ENCODE data around the gene KRT7. TPM values are rescaled to one million over a fixed set of nuclear protein-coding genes. Genes with fewer than 3 reads are reported as not detected.

Gene KRT7
- total and polyA plus RNA-seq, 2 donors (not counting 1 experiment from before 2014, with no cell fraction given): not detected

- H3K4me3 Mint-ChIP-seq: no peak overlapping the region
- no peaks in the 10 kb centered on the region for H3K36me3 ChIP-seq (replicated peaks in 1 of 2; ENCODE audit: control extremely low read depth in 1 of 2, control insufficient read depth in 1 of 2, extremely low read depth in 1 of 2, insufficient read depth in 2 of 2, low read length in 1 of 2)
- no peak overlapping the region for H3K4me2 ChIP-seq (replicated peaks; ENCODE audit: low read depth, low read length, poor library complexity, severe bottlenecking)
Observed at GRCh38 chr12:52228366-52228765, 4.7 kb upstream of the KRT7 start.

DNA sequence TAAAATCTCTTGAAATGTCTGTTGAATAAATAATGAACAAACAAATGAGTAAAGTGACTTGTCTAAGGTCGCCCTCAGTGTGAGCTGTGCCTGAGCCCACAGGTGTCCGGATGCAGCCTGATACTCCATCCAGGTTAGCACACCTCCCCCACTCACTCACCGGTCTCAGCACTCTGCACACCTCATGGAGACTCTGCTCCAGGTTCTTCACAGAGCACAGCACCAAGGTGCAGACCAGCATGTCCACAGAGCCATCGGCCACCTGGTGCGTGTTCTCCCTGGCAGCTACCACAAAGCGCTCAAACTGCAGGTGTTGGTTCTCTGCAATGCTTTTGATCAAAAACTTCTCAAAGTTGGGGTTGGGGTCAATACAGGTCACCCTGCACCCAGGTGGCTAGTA lies 4.1 kb upstream of the KRT7 start:
- H2AFZ ChIP-seq (ENCODE audit: insufficient read depth, low read depth, low read length, poor library complexity, severe bottlenecking): no peak overlapping the region
- ChIA-PET POLR2A (no interaction called here), CTCF (no interaction called here)
- peaks cover 49% of the 10 kb centered on the region for H3K27me3 Mint-ChIP-seq
- ATAC-seq (ENCODE audit: low read depth): no peak
- no peaks in the 10 kb centered on the region for H3K4me1 Mint-ChIP-seq
- no peak overlapping the region for H3K27ac Mint-ChIP-seq
- no peak for TF ChIP-seq EZH2 (IDR thresholded peaks at IDR 0.05; ENCODE audit: borderline replicate concordance, insufficient read depth, low read depth, low read length, poor library complexity, severe bottlenecking)
- no peak for TF ChIP-seq CTCF (IDR thresholded peaks at IDR 0.05)
- H3K4me2 ChIP-seq (replicated peaks; ENCODE audit: low read depth, low read length, poor library complexity, severe bottlenecking): no peak overlapping the region
- no peak overlapping the region for H3K27ac ChIP-seq (ENCODE audit: low read length in 2 of 2)
- H3K9me3 Mint-ChIP-seq (ENCODE audit: insufficient read depth): no peaks in the 10 kb centered on the region
- H3K79me2 ChIP-seq (ENCODE audit: control insufficient read depth, insufficient read depth, low read length): no peaks in the 10 kb centered on the region
- H3K9ac ChIP-seq (ENCODE audit: low read length): no peak overlapping the region
- H3K4me3 ChIP-seq (ENCODE audit: control extremely low read depth in 1 of 5, extremely low read depth in 1 of 5, insufficient read depth in 1 of 5, low read depth in 2 of 5, low read length in 4 of 5): no peak overlapping the region
- no peaks in the 10 kb centered on the region for H3K36me3 ChIP-seq (replicated peaks in 1 of 2; ENCODE audit: control extremely low read depth in 1 of 2, control insufficient read depth in 1 of 2, extremely low read depth in 1 of 2, insufficient read depth in 2 of 2, low read length in 1 of 2)
- no peak overlapping the region for H3K4me3 Mint-ChIP-seq
- intact Hi-C loops (cut with micrococcal nuclease): no loop called here
- H3K9me3 ChIP-seq (ENCODE audit: control extremely low read depth in 1 of 3, control insufficient read depth in 2 of 3, insufficient read depth in 1 of 3, low read length in 2 of 3): no peaks in the 10 kb centered on the region
- H4K20me1 ChIP-seq (ENCODE audit: control insufficient read depth, insufficient read depth, low read length, poor library complexity, severe bottlenecking): no peaks in the 10 kb centered on the region
- H3K4me1 ChIP-seq (ENCODE audit: control insufficient read depth in 2 of 2, insufficient read depth in 2 of 2, low read length in 2 of 2): no peaks in the 10 kb centered on the region
- 93% methylated on average over 6 of the region's 6 CpGs for WGBS (ENCODE audit: insufficient coverage)
- no peak for DNase-seq
- peaks cover 0 to 24% (median 0%) of the 10 kb centered on the region in 4 experiments for H3K27me3 ChIP-seq (replicated peaks in 1 of 4; ENCODE audit: control extremely low read depth in 1 of 4, control insufficient read depth in 3 of 4, insufficient read depth in 4 of 4, low read length in 3 of 4)

More at GRCh38 chr12:52228366-52228765, 4.7 kb upstream of the KRT7 start:
- intact Hi-C loops (cut with micrococcal nuclease): no loop called here
- POLR2A ChIA-PET: no interaction called here
- no peak for TF ChIP-seq CTCF (IDR thresholded peaks at IDR 0.05)
- no peak for TF ChIP-seq EZH2 (IDR thresholded peaks at IDR 0.05; ENCODE audit: borderline replicate concordance, insufficient read depth, low read depth, low read length, poor library complexity, severe bottlenecking)
- DNase-seq (no peak), ATAC-seq (ENCODE audit: low read depth) (no peak)
- Mint-ChIP-seq H3K27me3 (peaks cover 48% of the 10 kb centered on the region), H3K4me1 (no peaks in the 10 kb centered on the region), H3K27ac (no peak overlapping the region), H3K9me3 (ENCODE audit: insufficient read depth) (no peaks in the 10 kb centered on the region)
- Histone ChIP-seq H3K27me3 (replicated peaks in 1 of 4; ENCODE audit: control extremely low read depth in 1 of 4, control insufficient read depth in 3 of 4, insufficient read depth in 4 of 4, low read length in 3 of 4) (peaks cover 0 to 19% (median under 1%) of the 10 kb centered on the region in 4 experiments), H3K79me2 (ENCODE audit: control insufficient read depth, insufficient read depth, low read length) (no peaks in the 10 kb centered on the region), H2AFZ (ENCODE audit: insufficient read depth, low read depth, low read length, poor library complexity, severe bottlenecking) (no peak overlapping the region), H3K9me3 (ENCODE audit: control extremely low read depth in 1 of 3, control insufficient read depth in 2 of 3, insufficient read depth in 1 of 3, low read length in 2 of 3) (no peaks in the 10 kb centered on the region), H4K20me1 (ENCODE audit: control insufficient read depth, insufficient read depth, low read length, poor library complexity, severe bottlenecking) (no peaks in the 10 kb centered on the region), H3K4me3 (ENCODE audit: control extremely low read depth in 1 of 5, extremely low read depth in 1 of 5, insufficient read depth in 1 of 5, low read depth in 2 of 5, low read length in 4 of 5) (no peak overlapping the region), H3K27ac (ENCODE audit: low read length in 2 of 2) (no peak overlapping the region), H3K4me1 (ENCODE audit: control insufficient read depth in 2 of 2, insufficient read depth in 2 of 2, low read length in 2 of 2) (no peaks in the 10 kb centered on the region), H3K9ac (ENCODE audit: low read length) (no peak overlapping the region)
- CTCF ChIA-PET: no interaction called here
- 60% methylated on average over 1 of the region's 3 CpGs for WGBS (ENCODE audit: insufficient coverage)
